ENCODE results near the gene CWC25.
"Not testable (repeated sequence)": the region's sequence is repeated elsewhere in the genome, so short reads cannot be mapped to it uniquely, and the experiment has no call there.

Gene CWC25

GRCh38 chr17:38794221-38794620 is 30.9 kb downstream of the CWC25 start:
- no peak overlapping the region for H3K9ac ChIP-seq (ENCODE audit: low read depth, low read length)
- H3K9me3 ChIP-seq (ENCODE audit: insufficient read depth, low read length, severe bottlenecking): no peaks in the 10 kb centered on the region
- no peak overlapping the region for H3K27ac ChIP-seq (ENCODE audit: low read length)
- ATAC-seq (ENCODE audit: insufficient read depth, low read depth) (no peak), DNase-seq (no peak)
- H3K4me1 ChIP-seq (ENCODE audit: insufficient read depth, low read length): peaks cover 33% of the 10 kb centered on the region
- TF ChIP-seq EZH2 (IDR thresholded peaks at IDR 0.05; ENCODE audit: borderline replicate concordance, low read depth, low read length, severe bottlenecking) (no peak), CTCF (IDR thresholded peaks at IDR 0.05; ENCODE audit: borderline replicate concordance, extremely low read depth, low read length, poor library complexity, severe bottlenecking) (no peak)
- H2AFZ ChIP-seq (ENCODE audit: low read depth, low read length): no peak overlapping the region
- no peaks in the 10 kb centered on the region for H3K27me3 ChIP-seq (ENCODE audit: insufficient read depth, low read length, poor library complexity)
- peaks cover 93% of the 10 kb centered on the region for H3K79me2 ChIP-seq (ENCODE audit: insufficient read depth, low read length)
- H4K20me1 ChIP-seq (ENCODE audit: insufficient read depth, low read length): peaks cover 65% of the 10 kb centered on the region
- H3K4me3 ChIP-seq (ENCODE audit: low read depth in 1 of 2, low read length in 2 of 2): no peak overlapping the region
- H3K36me3 ChIP-seq (ENCODE audit: insufficient read depth, low read length): peaks cover 57% of the 10 kb centered on the region
- H3K4me2 ChIP-seq (ENCODE audit: insufficient read depth, low read length): no peak overlapping the region

GRCh38 chr17:38791162-38791561 is 34.0 kb downstream of the CWC25 start:
- 0 out of 2 replicates have a peak, but pooled peaks cover 5% of the 10 kb centered on the region for H3K4me1 ChIP-seq (ENCODE audit: insufficient read depth, low read length)
- H3K9me3 ChIP-seq (ENCODE audit: insufficient read depth, low read length, severe bottlenecking): no peaks in the 10 kb centered on the region
- no peak for DNase-seq
- no peak overlapping the region for H3K9ac ChIP-seq (ENCODE audit: low read depth, low read length)
- no peak overlapping the region for H3K27ac ChIP-seq (ENCODE audit: low read length)
- no peak overlapping the region for H2AFZ ChIP-seq (ENCODE audit: low read depth, low read length)
- no peak overlapping the region for H3K4me2 ChIP-seq (ENCODE audit: insufficient read depth, low read length)
- peaks cover 52% of the 10 kb centered on the region for H3K36me3 ChIP-seq (ENCODE audit: insufficient read depth, low read length)
- H4K20me1 ChIP-seq (ENCODE audit: insufficient read depth, low read length): peaks cover 50% of the 10 kb centered on the region
- H3K27me3 ChIP-seq (ENCODE audit: insufficient read depth, low read length, poor library complexity): no peaks in the 10 kb centered on the region
- H3K4me3 ChIP-seq (ENCODE audit: low read depth in 1 of 2, low read length in 2 of 2): no peak overlapping the region
- TF ChIP-seq CTCF (IDR thresholded peaks at IDR 0.05; ENCODE audit: borderline replicate concordance, extremely low read depth, low read length, poor library complexity, severe bottlenecking) (no peak), EZH2 (IDR thresholded peaks at IDR 0.05; ENCODE audit: borderline replicate concordance, low read depth, low read length, severe bottlenecking) (no peak)
- no peak for ATAC-seq (ENCODE audit: insufficient read depth, low read depth)
- H3K79me2 ChIP-seq (ENCODE audit: insufficient read depth, low read length): peaks cover 82% of the 10 kb centered on the region

- not testable (repeated sequence) for H3K9me3 ChIP-seq (ENCODE audit: insufficient read depth, low read length, severe bottlenecking); H2AFZ ChIP-seq (ENCODE audit: low read depth, low read length); H3K4me1 ChIP-seq (ENCODE audit: insufficient read depth, low read length); H3K4me3 ChIP-seq (ENCODE audit: low read depth in 1 of 2, low read length in 2 of 2); DNase-seq; H3K4me2 ChIP-seq (ENCODE audit: insufficient read depth, low read length); ATAC-seq (ENCODE audit: insufficient read depth, low read depth); H3K9ac ChIP-seq (ENCODE audit: low read depth, low read length); H3K27ac ChIP-seq (ENCODE audit: low read length); H3K27me3 ChIP-seq (ENCODE audit: insufficient read depth, low read length, poor library complexity)
- Histone ChIP-seq H3K79me2 (ENCODE audit: insufficient read depth, low read length) (peaks cover 73% of the 10 kb centered on the region), H3K36me3 (ENCODE audit: insufficient read depth, low read length) (peaks cover 54% of the 10 kb centered on the region), H4K20me1 (ENCODE audit: insufficient read depth, low read length) (peaks cover 45% of the 10 kb centered on the region)
Observed at GRCh38 chr17:38790148-38790707, 34.9 kb downstream of the CWC25 start.

- DNase-seq: no peak
- no peaks in the 10 kb centered on the region for H3K9me3 ChIP-seq (ENCODE audit: insufficient read depth, low read length, severe bottlenecking)
- peaks cover 43% of the 10 kb centered on the region for H4K20me1 ChIP-seq (ENCODE audit: insufficient read depth, low read length)
- no peak for ATAC-seq (ENCODE audit: insufficient read depth, low read depth)
- H2AFZ ChIP-seq (ENCODE audit: low read depth, low read length): no peak overlapping the region
- H3K27me3 ChIP-seq (ENCODE audit: insufficient read depth, low read length, poor library complexity): no peaks in the 10 kb centered on the region
- no peaks in the 10 kb centered on the region for H3K4me1 ChIP-seq (ENCODE audit: insufficient read depth, low read length)
- no peak overlapping the region for H3K27ac ChIP-seq (ENCODE audit: low read length)
- peaks cover 64% of the 10 kb centered on the region for H3K79me2 ChIP-seq (ENCODE audit: insufficient read depth, low read length)
- no peak overlapping the region for H3K9ac ChIP-seq (ENCODE audit: low read depth, low read length)
- H3K36me3 ChIP-seq (ENCODE audit: insufficient read depth, low read length): peaks cover 62% of the 10 kb centered on the region
- no peak overlapping the region for H3K4me2 ChIP-seq (ENCODE audit: insufficient read depth, low read length)
- H3K4me3 ChIP-seq (ENCODE audit: low read depth in 1 of 2, low read length in 2 of 2): no peak overlapping the region
- TF ChIP-seq CTCF (IDR thresholded peaks at IDR 0.05; ENCODE audit: borderline replicate concordance, extremely low read depth, low read length, poor library complexity, severe bottlenecking) (no peak), EZH2 (IDR thresholded peaks at IDR 0.05; ENCODE audit: borderline replicate concordance, low read depth, low read length, severe bottlenecking) (no peak)
Observed at GRCh38 chr17:38789185-38789584, 35.9 kb downstream of the CWC25 start.

GRCh38 chr17:38787999-38788398 is 37.1 kb downstream of the CWC25 start:
- H3K9ac ChIP-seq (ENCODE audit: low read depth, low read length); H3K9me3 ChIP-seq (ENCODE audit: insufficient read depth, low read length, severe bottlenecking); H3K4me2 ChIP-seq (ENCODE audit: insufficient read depth, low read length); H3K27ac ChIP-seq (ENCODE audit: low read length); H3K27me3 ChIP-seq (ENCODE audit: insufficient read depth, low read length, poor library complexity); H2AFZ ChIP-seq (ENCODE audit: low read depth, low read length); ATAC-seq (ENCODE audit: insufficient read depth, low read depth); H3K4me3 ChIP-seq (ENCODE audit: low read depth in 1 of 2, low read length in 2 of 2); DNase-seq; H3K4me1 ChIP-seq (ENCODE audit: insufficient read depth, low read length): not testable (repeated sequence)
- peaks cover 62% of the 10 kb centered on the region for H3K36me3 ChIP-seq (ENCODE audit: insufficient read depth, low read length)
- peaks cover 54% of the 10 kb centered on the region for H3K79me2 ChIP-seq (ENCODE audit: insufficient read depth, low read length)
- H4K20me1 ChIP-seq (ENCODE audit: insufficient read depth, low read length): peaks cover 41% of the 10 kb centered on the region
